HFFc6 (cell line): ENCODE results near the gene CXorf66. TPM values are rescaled to one million over a fixed set of nuclear protein-coding genes. Genes with fewer than 3 reads are reported as not detected.
"Not testable (repeated sequence)": the region's sequence is repeated elsewhere in the genome, so short reads cannot be mapped to it uniquely, and the experiment has no call there.

Source experiments
- DNase-seq: peaks from one replicate; pipeline ENCODE4 v3.0.0-alpha.2; 2018
- H3K27ac Mint-ChIP-seq: 2 replicates; pipeline ENCODE4 v1.8.0; 2020; ENCODE audit warnings: mild to moderate bottlenecking, mixed read lengths
- H3K27me3 Mint-ChIP-seq: 2 replicates; pipeline ENCODE4 v1.8.0; 2021; ENCODE audit warnings: mild to moderate bottlenecking, moderate library complexity, mixed read lengths; ENCODE audit not compliant: insufficient read depth
- H3K36me3 Mint-ChIP-seq: 2 replicates; pipeline ENCODE4 v1.8.0; 2021; ENCODE audit warnings: low read depth, mixed read lengths
- H3K4me1 Mint-ChIP-seq: 2 replicates; pipeline ENCODE4 v1.8.0; 2020; ENCODE audit warnings: low read depth, mixed read lengths
- H3K4me3 Mint-ChIP-seq: 2 replicates; pipeline ENCODE4 v1.8.0; 2020; ENCODE audit warnings: mild to moderate bottlenecking, moderate library complexity, mixed read lengths
- H3K9me3 Mint-ChIP-seq: 2 replicates; pipeline ENCODE4 v1.8.0; 2020; ENCODE audit warnings: mild to moderate bottlenecking, mixed read lengths
- CTCF ChIP-seq: fragments of 200-600 bp; sonication (generic); IDR thresholded peaks from 2 replicates; pipeline ENCODE4 v1.5.0; 2021; ENCODE audit warnings: antibody characterized with exemption, mild to moderate bottlenecking
- total RNA-seq, 6 experiments: library from RNA; stranded (reverse); fragmentation: NEBNext Ultra II Directional; extraction: Animal tissue kit (Norgen Biotek cat#: 25700); gene quantifications; 2 replicates in 1 of 6; 3 replicates in 5 of 6; pipeline ENCODE4 v1.2.3, GENCODE V29; 2021

CXorf66 gene
- total RNA-seq, 6 experiments from 2014 or later: not detected

GRCh38 chrX:139924696-139925095 is 40.6 kb downstream of the CXorf66 start:
- H3K27me3 Mint-ChIP-seq: no peaks in the 10 kb centered on the region
- H3K4me1 Mint-ChIP-seq: peaks cover 67% of the 10 kb centered on the region
- H3K36me3 Mint-ChIP-seq: peaks cover 5% of the 10 kb centered on the region
- no peak for DNase-seq
- TF ChIP-seq CTCF: no peak
- no peak overlapping the region for H3K4me3 Mint-ChIP-seq
- peak overlapping the region; percentile 24; the same call in 1 of the 2 replicates for H3K27ac Mint-ChIP-seq
- no peaks in the 10 kb centered on the region for H3K9me3 Mint-ChIP-seq

GRCh38 chrX:139924069-139924695 is 41.1 kb downstream of the CXorf66 start:
- peaks cover 5% of the 10 kb centered on the region for H3K36me3 Mint-ChIP-seq
- H3K27me3 Mint-ChIP-seq: no peaks in the 10 kb centered on the region
- H3K4me3 Mint-ChIP-seq: no peak overlapping the region
- no peak overlapping the region for H3K27ac Mint-ChIP-seq
- DNase-seq: no peak
- H3K9me3 Mint-ChIP-seq: no peaks in the 10 kb centered on the region
- H3K4me1 Mint-ChIP-seq: peaks cover 62% of the 10 kb centered on the region
- TF ChIP-seq CTCF: no peak

GRCh38 chrX:139921142-139921541 is 44.2 kb downstream of the CXorf66 start:
- H3K36me3 Mint-ChIP-seq, H3K4me3 Mint-ChIP-seq: not testable (repeated sequence)

GRCh38 chrX:139920316-139920715 is 45.0 kb downstream of the CXorf66 start:
- Mint-ChIP-seq H3K27ac (peak overlapping the region; percentile 5; the same call in 1 of the 2 replicates), H3K27me3 (no peaks in the 10 kb centered on the region), H3K36me3 (peaks cover 5% of the 10 kb centered on the region), H3K4me3 (no peak overlapping the region), H3K9me3 (no peaks in the 10 kb centered on the region), H3K4me1 (peaks cover 52% of the 10 kb centered on the region)
- no peak for DNase-seq
- TF ChIP-seq CTCF: no peak

More at GRCh38 chrX:139921142-139921541, 44.2 kb downstream of the CXorf66 start:
- DNase-seq, H3K9me3 Mint-ChIP-seq, H3K27me3 Mint-ChIP-seq: not testable (repeated sequence)
- Mint-ChIP-seq H3K27ac (peak overlapping the region; percentile 5; the same call in 1 of the 2 replicates), H3K4me1 (peaks cover 58% of the 10 kb centered on the region)

- H3K9me3 Mint-ChIP-seq: no peaks in the 10 kb centered on the region
- DNase-seq: no peak
- no peak overlapping the region for H3K27ac Mint-ChIP-seq
- peaks cover 30% of the 10 kb centered on the region for H3K4me1 Mint-ChIP-seq
- no peak overlapping the region for H3K4me3 Mint-ChIP-seq
- no peaks in the 10 kb centered on the region for H3K27me3 Mint-ChIP-seq
- TF ChIP-seq CTCF: no peak
- peaks cover 3% of the 10 kb centered on the region; the same call in 1 of the 2 replicates for H3K36me3 Mint-ChIP-seq
These were observed 50.9 kb downstream of the CXorf66 start for GRCh38 chrX:139914421-139914820.

GRCh38 chrX:139909712-139910111 is 55.6 kb downstream of the CXorf66 start:
- no peak for DNase-seq
- H3K4me1 Mint-ChIP-seq: peaks cover 41% of the 10 kb centered on the region
- H3K4me3 Mint-ChIP-seq: no peak overlapping the region
- peak overlapping the region; percentile 48; the same call in 1 of the 2 replicates for H3K27ac Mint-ChIP-seq
- no peaks in the 10 kb centered on the region for H3K27me3 Mint-ChIP-seq
- no peaks in the 10 kb centered on the region for H3K9me3 Mint-ChIP-seq
- peaks cover 3% of the 10 kb centered on the region; the same call in 1 of the 2 replicates for H3K36me3 Mint-ChIP-seq
- no peak for TF ChIP-seq CTCF
